ENCODE data around the gene SNED1.

GRCh38 chr2:241111440-241111805 is 113.0 kb downstream of the SNED1 start:
- TF ChIP-seq CTCF (IDR thresholded peaks at IDR 0.05) (no peak), EP300 (IDR thresholded peaks at IDR 0.05) (no peak), POLR2AphosphoS5 (IDR thresholded peaks at IDR 0.05) (no peak)

Data from sigmoid colon (tissue), 4 donors.